Erythroblast (primary cell): ENCODE data around the gene DLEC1.
A peak's percentile ranks its signal among the peaks of the same experiment; 100 is the strongest.

Experiments used
- DNase-seq, 2 experiments: peaks; one replicate each; lab custom pipeline; 2025; lab: John Stamatoyannopoulos, UW
- GATA1 ChIP-seq: IDR thresholded peaks from 2 replicates; pipeline ENCODE4 v1.6.1; 2011; ENCODE audit warnings: low read depth, mild to moderate bottlenecking, control low read depth, low read length, moderate library complexity
- POLR2A ChIP-seq: IDR thresholded peaks from 2 replicates; pipeline ENCODE4 v1.6.1; 2011; ENCODE audit warnings: mild to moderate bottlenecking, low read length

DLEC1 gene

GRCh38 chr3:38163841-38164642 lies 125.0 kb downstream of the DLEC1 start:
- DNase-seq = peak in 1 of 2 experiments; percentile 36
- no peak for TF ChIP-seq GATA1
- no peak for TF ChIP-seq POLR2A

- DNase-seq = no peak
- peak; percentile 68 for TF ChIP-seq POLR2A
- no peak for TF ChIP-seq GATA1
Observed at GRCh38 chr3:38164643-38164951, 125.6 kb downstream of the DLEC1 start.

- DNase-seq = peak; percentile 100
- TF ChIP-seq GATA1 (no peak), POLR2A (peak; percentile 75)
Observed at GRCh38 chr3:38164952-38165721, 126.1 kb downstream of the DLEC1 start, which contains the start of gene OXSR1. Gene OXSR1 (plus strand): TSS chr3:38165537. CDS start chr3:38165877, 340 bp downstream.

GRCh38 chr3:38165722-38166387 lies 126.8 kb downstream of the DLEC1 start:
- DNase-seq = no peak
- no peak for TF ChIP-seq GATA1
- TF ChIP-seq POLR2A = no peak

- TF ChIP-seq GATA1 = no peak
- TF ChIP-seq POLR2A = no peak
- no peak for DNase-seq
Observed at GRCh38 chr3:38167591-38167990, 128.6 kb downstream of the DLEC1 start.

- TF ChIP-seq POLR2A (no peak), GATA1 (no peak)
- no peak for DNase-seq
Observed at GRCh38 chr3:38168151-38169026, 129.4 kb downstream of the DLEC1 start.

GRCh38 chr3:38169027-38169317 lies 130.0 kb downstream of the DLEC1 start:
- no peak for DNase-seq
- TF ChIP-seq POLR2A (no peak), GATA1 (no peak)

GRCh38 chr3:38170722-38171121 lies 131.7 kb downstream of the DLEC1 start:
- TF ChIP-seq GATA1 (no peak), POLR2A (no peak)
- no peak for DNase-seq

GRCh38 chr3:38171622-38172021 lies 132.6 kb downstream of the DLEC1 start:
- no peak for DNase-seq
- TF ChIP-seq GATA1 (no peak), POLR2A (no peak)
